ENCODE results near the gene CCL2.
A peak's percentile ranks its signal among the peaks of the same experiment; 100 is the strongest.
"Not testable (repeated sequence)": the region's sequence is repeated elsewhere in the genome, so short reads cannot be mapped to it uniquely, and the experiment has no call there.

CCL2 gene

DNA sequence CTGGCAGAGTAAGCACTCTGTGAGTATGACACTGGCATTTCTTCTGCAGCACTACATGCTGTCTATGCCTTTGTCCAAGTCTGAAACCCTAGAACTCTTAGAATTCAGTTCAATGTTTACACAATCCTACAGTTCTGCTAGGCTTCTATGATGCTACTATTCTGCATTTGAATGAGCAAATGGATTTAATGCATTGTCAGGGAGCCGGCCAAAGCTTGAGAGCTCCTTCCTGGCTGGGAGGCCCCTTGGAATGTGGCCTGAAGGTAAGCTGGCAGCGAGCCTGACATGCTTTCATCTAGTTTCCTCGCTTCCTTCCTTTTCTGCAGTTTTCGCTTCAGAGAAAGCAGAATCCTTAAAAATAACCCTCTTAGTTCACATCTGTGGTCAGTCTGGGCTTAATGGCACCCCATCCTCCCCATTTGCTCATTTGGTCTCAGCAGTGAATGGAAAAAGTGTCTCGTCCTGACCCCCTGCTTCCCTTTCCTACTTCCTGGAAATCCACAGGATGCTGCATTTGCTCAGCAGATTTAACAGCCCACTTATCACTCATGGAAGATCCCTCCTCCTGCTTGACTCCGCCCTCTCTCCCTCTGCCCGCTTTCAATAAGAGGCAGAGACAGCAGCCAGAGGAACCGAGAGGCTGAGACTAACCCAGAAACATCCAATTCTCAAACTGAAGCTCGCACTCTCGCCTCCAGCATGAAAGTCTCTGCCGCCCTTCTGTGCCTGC is at the start of gene CCL2:
TSS of gene CCL2 (plus strand) at position 635 of the 730 bp plus-strand sequence. CDS start at position 700, 65 bp downstream.
- DNase-seq, result no peak

- DNase-seq, result no peak
Observed at GRCh38 chr17:34205401-34205800, 49.7 kb upstream of the CCL2 start.

- no peak for DNase-seq
Observed at GRCh38 chr17:34206569-34206968, 48.5 kb upstream of the CCL2 start.

- no peak for DNase-seq
Observed at GRCh38 chr17:34207572-34207971, 47.5 kb upstream of the CCL2 start.

DNA sequence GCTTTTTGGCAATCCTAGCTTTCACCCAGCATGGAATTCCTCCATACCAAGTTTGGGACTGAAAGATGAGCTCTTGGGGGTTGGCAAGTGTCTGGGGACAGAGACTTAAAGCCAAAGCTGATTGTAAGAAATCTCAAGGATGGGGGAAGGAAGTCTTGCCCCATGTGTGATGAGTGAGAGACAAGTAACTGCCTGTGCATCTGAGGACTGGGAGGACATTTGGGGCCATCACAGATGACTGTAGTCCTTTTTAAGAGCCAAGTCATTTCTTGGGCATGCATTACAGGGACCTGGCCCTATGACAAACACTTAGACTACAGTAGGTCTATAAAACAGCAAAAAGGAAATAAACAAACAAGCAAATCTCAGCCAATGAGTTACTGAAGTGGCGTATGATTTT is 36.3 kb upstream of the CCL2 start:
- no peak for DNase-seq

DNA sequence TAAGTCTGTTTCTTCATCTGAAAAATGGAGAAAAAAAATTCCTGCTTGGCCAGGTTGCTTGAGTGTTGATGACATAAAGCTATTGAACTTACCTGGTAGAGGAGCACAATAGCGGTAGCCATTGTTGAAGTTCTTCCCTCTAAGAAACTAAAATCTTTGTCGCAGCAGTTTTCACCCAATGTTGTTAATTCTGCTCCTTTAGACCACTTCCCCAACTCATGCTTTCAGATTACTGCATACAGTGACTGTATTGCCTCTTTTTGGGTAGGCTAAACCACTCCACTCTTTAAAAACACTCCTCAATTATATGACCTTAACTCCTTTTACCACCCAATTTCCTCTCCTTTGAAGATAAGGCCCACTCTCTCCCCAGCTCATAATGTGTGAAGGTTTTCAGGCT is 35.7 kb upstream of the CCL2 start:
- DNase-seq, result no peak

DNA sequence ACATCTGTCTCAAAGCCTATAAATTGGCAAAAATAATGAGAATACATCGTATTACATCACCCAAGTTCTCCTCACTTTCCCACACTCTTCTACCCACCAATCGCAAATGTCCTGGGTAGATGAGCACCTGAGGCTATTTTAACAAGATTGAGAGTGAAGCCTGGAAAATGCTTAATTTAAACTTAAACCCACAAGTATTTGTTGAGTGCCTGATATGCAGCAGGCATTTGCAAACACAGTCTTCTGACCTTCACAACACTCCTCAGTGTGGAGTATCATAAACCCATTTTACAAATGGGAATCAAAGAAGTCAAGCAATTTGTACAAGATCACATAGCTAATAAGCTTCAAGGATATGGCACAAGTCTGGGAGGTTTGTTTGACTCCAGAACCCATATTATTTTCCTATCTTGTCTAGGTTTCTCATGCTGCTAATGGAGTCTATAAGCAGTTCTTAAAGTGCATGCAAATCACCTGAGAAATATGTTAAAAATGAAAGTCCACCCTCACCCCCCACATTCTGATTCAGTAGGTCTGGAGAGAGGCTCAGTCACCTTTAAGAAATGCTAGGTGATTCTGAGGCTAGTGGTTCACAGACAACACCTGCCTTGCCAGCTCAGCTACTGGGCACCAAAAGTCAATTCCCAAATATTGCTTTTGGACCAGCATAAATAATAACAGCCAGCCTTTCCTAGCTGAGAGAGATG is 34.9 kb upstream of the CCL2 start:
- DNase-seq, result no peak

- peak in 1 of 2 donors; percentile 17 for DNase-seq
Observed at GRCh38 chr17:34220752-34221395, 34.2 kb upstream of the CCL2 start.

DNA sequence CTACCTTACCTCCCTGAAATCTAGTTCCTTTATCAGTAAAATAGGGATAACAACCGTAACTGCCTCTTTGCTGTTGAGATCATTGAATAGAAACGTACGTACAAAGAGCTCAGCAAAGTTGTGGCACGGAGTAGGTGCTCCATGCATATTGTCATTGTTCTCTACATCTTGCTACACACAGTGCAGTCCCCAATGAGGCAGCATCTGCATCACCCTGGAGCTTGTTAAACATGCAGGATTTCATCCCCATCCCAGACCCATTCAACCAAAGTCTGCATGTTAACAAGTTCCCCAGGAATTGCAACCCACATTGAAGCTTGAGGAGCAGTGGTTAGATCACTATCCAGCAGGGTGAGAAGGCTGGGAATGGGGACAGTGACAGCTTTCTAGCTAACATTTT is 33.7 kb upstream of the CCL2 start:
- DNase-seq, result no peak

GRCh38 chr17:34222722-34223497 is 32.2 kb upstream of the CCL2 start:
- no peak for DNase-seq

DNA sequence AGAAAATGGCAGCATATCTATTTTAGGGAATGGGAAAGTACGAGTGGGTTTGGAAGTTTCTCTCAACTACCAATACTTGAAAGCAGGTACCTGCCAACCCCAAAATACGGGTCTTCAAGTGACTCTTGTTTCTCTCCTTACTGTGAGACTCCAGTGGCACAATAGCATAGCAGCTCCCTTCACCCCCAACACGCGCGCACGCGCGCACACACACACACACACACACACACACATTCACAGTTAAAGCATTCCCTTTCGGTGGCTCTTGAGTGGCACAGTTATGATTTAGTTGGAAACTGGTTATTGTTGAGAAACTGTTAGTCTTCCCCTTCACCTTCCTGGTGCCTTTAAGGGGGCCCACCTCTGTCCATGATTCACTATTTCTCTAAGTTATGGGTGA is 30.0 kb upstream of the CCL2 start:
- DNase-seq, result no peak

- no peak for DNase-seq
Observed at GRCh38 chr17:34226011-34226743, 28.9 kb upstream of the CCL2 start.

GRCh38 chr17:34226744-34227034 is 28.4 kb upstream of the CCL2 start:
- DNase-seq, result no peak

- not testable (repeated sequence) for DNase-seq
Observed at GRCh38 chr17:34227293-34227692, 27.8 kb upstream of the CCL2 start.

DNA sequence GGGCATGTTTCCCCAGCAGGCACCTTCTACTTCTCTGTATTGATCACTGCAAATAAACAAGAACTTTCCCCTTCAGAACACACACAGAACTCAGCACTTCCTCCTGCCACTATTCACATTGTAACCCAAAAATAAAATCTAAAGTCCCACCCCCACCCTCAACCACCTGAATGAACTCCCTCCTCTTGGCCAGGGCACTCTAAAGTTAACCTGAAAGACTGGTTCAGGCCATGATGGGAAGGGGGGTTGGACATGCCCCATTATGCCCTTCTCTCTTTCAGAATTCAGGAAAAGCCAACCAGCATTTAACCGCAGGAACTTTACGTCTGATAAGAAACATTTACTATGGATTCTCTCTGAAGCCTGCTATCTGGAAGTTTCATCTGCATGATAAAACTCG is 27.4 kb upstream of the CCL2 start:
- no peak for DNase-seq

- no peak for DNase-seq
Observed at GRCh38 chr17:34228781-34229180, 26.3 kb upstream of the CCL2 start.

- no peak for DNase-seq
Observed at GRCh38 chr17:34230342-34230741, 24.7 kb upstream of the CCL2 start.

GRCh38 chr17:34234616-34235015 is 20.5 kb upstream of the CCL2 start:
- DNase-seq, result no peak

- no peak for DNase-seq
Observed at GRCh38 chr17:34235389-34236028, 19.6 kb upstream of the CCL2 start.

- peak in 1 of 2 donors; percentile 80 for DNase-seq
Observed at GRCh38 chr17:34236281-34236892, 18.7 kb upstream of the CCL2 start.

GRCh38 chr17:34237458-34237857 is 17.6 kb upstream of the CCL2 start:
- no peak for DNase-seq

GRCh38 chr17:34241062-34241461 is 14.0 kb upstream of the CCL2 start:
- peak in 1 of 2 donors; percentile 40 for DNase-seq

Measured in bone marrow (tissue), 2 donors.